Activated T-helper 2 cell treated with anti-CD3 and anti-CD28 coated beads, Interferon-gamma antibody, Interleukin-2, Interleukin-4, amounts not matched to agents 10 μg/mL and 5 μg/mL and 100 μg/mL, durations not matched to agents 14 hours and 24 hours and 36 hours (primary cell): Measurements from ENCODE around the gene DTX4. TPM values are rescaled to one million over a fixed set of nuclear protein-coding genes. Genes with fewer than 3 reads are reported as not detected.

ENCODE experiments used
- DNase-seq: peaks from one replicate; pipeline ENCODE4 v3.0.0; 2021; ENCODE audit warnings: low spot score
- H3K27ac Mint-ChIP-seq: one replicate; pipeline ENCODE4 v1.8.0; 2021; ENCODE audit warnings: mixed read lengths
- H3K27me3 Mint-ChIP-seq: one replicate; pipeline ENCODE4 v1.8.0; 2021; ENCODE audit warnings: low read depth, mixed read lengths
- H3K36me3 Mint-ChIP-seq: one replicate; pipeline ENCODE4 v1.8.0; 2021; ENCODE audit warnings: low read depth, mixed read lengths
- H3K4me1 Mint-ChIP-seq: one replicate; pipeline ENCODE4 v1.8.0; 2021; ENCODE audit warnings: low read depth, mixed read lengths
- H3K4me3 Mint-ChIP-seq: one replicate; pipeline ENCODE4 v1.8.0; 2021; ENCODE audit warnings: low read depth, mild to moderate bottlenecking, moderate library complexity, mixed read lengths
- H3K9me3 Mint-ChIP-seq: one replicate; pipeline ENCODE4 v1.8.0; 2021; ENCODE audit warnings: mixed read lengths
- intact Hi-C: fragments of 100-400 bp; cut with micrococcal nuclease; formaldehyde crosslinking; loops from one replicate; pipeline ENCODE4 v1.15.1; 2023
- total RNA-seq: library from RNA; stranded (reverse); gene quantifications from 2 replicates; pipeline ENCODE4 v1.2.3, GENCODE V29; 2022

The DTX4 gene
- total RNA-seq, 1 donor from 2014 or later, result 0.68 TPM

DNA sequence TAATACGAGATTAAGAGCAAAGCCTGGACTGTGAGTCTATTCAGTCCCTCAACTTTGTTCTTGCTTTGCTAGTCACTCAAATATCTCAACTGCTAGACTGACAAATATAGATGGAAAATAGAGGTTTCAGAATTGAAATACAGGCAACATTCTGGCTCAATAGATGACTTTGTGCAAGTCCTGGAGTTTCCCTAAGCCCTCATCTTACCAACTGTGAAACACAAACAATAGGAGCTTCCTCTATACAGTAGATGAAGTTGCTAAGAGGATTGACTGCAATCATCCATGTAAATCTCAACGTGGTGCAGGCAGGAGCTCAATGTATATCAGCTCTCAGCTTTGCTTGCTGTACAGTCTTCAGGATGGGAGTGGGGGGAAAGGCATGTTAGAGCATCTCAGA, 47.0 kb downstream of the DTX4 start:
- intact Hi-C loops, result no loop called here
- Mint-ChIP-seq H3K9me3 (no peaks in the 10 kb centered on the region), H3K4me1 (peaks cover 5% of the 10 kb centered on the region), H3K27ac (no peak overlapping the region), H3K27me3 (peaks cover 35% of the 10 kb centered on the region), H3K4me3 (no peak overlapping the region), H3K36me3 (no peaks in the 10 kb centered on the region)
- no peak for DNase-seq

DNA sequence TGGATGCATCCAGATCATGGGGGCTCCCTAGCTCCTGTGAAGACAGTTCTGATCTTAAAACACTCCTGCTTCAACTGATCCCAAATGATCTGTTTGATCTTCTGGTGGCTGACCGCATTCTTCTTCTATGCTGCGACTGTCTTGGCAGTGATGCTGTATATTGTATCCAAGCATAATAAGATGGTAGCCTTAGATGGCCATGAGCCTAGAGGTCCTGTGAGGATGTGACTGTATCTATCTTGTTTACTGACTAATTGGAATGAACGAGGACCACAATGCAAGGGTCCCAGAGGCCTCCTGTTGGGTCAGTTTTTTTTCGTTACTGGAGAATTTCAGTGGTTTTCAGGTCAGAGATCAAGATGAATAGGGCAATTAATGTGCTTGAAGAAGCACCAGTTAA, 47.9 kb downstream of the DTX4 start:
- intact Hi-C loops, result no loop called here

DNA sequence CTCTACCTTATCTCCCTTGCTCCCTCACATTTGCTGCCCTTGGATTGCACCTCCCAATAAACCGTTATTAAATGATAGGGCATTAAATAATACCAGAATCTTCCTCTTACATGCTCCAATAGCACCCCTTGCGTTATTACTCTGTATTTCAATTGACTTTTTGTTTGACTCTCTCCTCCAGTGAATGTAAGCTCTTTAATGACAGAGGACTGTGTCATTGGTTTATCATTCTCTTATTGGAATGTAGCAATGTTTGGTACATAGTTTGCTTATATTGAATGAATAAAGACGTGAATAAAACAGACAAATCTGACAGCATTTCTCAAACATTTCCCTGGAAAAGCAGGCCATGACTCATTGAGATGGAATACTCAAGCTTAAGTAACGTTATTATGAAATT, 49.5 kb downstream of the DTX4 start:
- Mint-ChIP-seq H3K27ac (no peak overlapping the region), H3K4me3 (no peak overlapping the region), H3K9me3 (no peaks in the 10 kb centered on the region), H3K27me3 (peaks cover 33% of the 10 kb centered on the region), H3K36me3 (no peaks in the 10 kb centered on the region), H3K4me1 (peaks cover 10% of the 10 kb centered on the region)
- DNase-seq, result no peak
- intact Hi-C loops, result no loop called here

More for the DNA sequence above, 47.9 kb downstream of the DTX4 start:
- no peak for DNase-seq
- peaks cover 32% of the 10 kb centered on the region for H3K27me3 Mint-ChIP-seq
- H3K36me3 Mint-ChIP-seq, result no peaks in the 10 kb centered on the region
- no peaks in the 10 kb centered on the region for H3K9me3 Mint-ChIP-seq
- no peak overlapping the region for H3K27ac Mint-ChIP-seq
- H3K4me1 Mint-ChIP-seq, result peaks cover 7% of the 10 kb centered on the region
- no peak overlapping the region for H3K4me3 Mint-ChIP-seq

DNA sequence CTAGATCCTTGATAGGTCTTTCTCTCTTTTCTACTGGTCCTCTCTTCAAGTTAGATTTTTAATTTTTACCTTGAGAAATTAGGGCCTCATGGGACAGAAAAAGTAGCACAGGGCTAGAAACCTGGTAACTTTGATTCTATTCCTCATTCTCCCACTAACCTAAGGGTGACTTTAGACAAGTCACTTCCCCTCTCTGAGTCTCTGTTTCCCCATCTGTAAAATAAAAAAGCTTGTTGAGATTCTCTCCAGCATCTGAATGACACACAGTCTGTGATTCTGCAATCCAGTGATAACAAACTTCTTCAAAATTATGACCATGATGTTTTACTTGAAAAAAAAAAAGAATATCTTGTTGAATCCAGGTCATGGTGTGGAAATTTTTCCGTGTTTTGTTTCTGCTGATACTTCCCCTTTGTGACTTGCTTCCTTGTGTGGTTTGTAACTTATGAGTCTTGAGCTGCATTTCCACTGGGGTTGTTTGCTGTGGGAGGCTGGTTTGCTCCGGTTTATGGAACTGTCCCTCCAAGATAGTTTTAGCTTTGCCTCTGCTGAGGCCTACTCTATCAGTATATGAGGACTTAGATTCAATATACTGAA, 50.6 kb downstream of the DTX4 start:
- no peak for DNase-seq
- peaks cover 5% of the 10 kb centered on the region for H3K4me1 Mint-ChIP-seq
- H3K27me3 Mint-ChIP-seq, result peaks cover 24% of the 10 kb centered on the region
- intact Hi-C loops, result no loop called here
- H3K4me3 Mint-ChIP-seq, result no peak overlapping the region
- H3K9me3 Mint-ChIP-seq, result no peaks in the 10 kb centered on the region
- H3K27ac Mint-ChIP-seq, result no peak overlapping the region
- H3K36me3 Mint-ChIP-seq, result no peaks in the 10 kb centered on the region

DNA sequence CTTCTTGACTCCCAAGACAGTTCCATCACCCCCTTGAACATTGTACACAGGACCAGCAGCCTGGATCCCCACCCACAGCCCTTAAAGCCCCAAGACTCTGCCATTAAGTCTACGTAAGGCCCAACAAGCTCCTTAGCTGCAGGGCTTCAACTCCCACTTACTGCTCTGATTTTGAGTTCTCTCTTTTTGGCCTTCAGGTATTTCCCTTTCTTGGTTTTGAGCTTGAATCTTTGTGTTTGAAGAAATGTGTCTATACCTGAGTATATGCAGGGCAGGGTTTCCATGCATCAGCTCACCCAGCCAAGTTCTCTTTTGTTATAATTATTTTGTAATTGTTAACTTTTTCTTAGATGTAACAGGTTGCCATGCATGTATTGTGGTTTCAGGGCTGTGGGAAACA, 51.2 kb downstream of the DTX4 start:
- Mint-ChIP-seq H3K9me3 (no peaks in the 10 kb centered on the region), H3K4me1 (peaks cover 5% of the 10 kb centered on the region), H3K27me3 (peaks cover 22% of the 10 kb centered on the region), H3K4me3 (no peak overlapping the region), H3K27ac (no peak overlapping the region), H3K36me3 (no peaks in the 10 kb centered on the region)
- no peak for DNase-seq
- intact Hi-C loops, result no loop called here

DNA sequence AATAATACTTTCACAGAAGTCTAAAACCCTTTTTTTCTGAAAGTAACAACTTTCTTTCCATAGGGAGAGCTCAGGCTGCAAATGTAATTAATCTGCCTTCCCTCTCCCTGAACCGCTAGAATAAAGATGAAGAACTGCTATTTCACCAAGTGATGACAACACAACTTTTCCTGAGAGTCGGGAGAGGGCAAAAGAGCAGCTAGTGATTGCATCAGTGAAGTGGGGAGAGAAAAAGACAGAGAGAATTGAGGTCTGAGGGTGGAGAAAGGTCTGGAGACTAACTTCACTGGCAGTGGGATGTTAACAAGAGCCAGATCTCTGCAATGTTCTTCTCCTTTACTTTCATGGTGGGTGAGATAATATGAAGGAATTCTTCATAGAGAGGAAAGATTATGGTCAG, 51.7 kb downstream of the DTX4 start:
- H3K27me3 Mint-ChIP-seq, result peaks cover 18% of the 10 kb centered on the region
- intact Hi-C loops, result no loop called here
- no peak overlapping the region for H3K27ac Mint-ChIP-seq
- H3K9me3 Mint-ChIP-seq, result no peaks in the 10 kb centered on the region
- no peak overlapping the region for H3K4me3 Mint-ChIP-seq
- DNase-seq, result no peak
- H3K4me1 Mint-ChIP-seq, result peaks cover 5% of the 10 kb centered on the region
- H3K36me3 Mint-ChIP-seq, result no peaks in the 10 kb centered on the region

DNA sequence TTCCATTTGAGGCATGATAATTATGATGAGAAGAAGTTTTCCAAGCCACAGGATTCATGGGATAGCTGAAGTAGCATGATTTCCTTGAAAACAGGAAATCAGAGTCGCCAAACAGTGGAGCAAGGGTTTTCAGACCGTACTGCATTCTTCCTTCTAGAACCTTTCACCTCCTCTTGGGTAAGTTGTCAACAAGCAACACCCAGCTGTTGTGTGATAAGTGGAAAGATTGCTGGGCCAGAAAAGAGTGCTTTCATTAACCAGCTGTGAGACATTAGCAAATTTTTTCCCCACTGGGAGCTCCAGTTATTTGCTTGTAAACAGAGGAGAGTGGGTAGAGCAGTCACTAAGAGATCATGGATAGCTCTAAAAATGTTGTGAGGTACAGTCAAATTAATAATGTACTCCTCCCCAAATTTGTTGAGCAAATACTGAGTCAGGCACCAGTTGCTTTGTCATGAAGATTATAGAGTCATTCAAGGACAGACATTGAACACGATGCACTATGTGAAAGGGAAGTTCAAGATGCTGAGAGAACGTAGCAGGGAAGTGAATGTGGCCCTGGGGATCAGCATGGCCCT, 52.5 kb downstream of the DTX4 start:
- DNase-seq, result no peak
- H3K9me3 Mint-ChIP-seq, result no peaks in the 10 kb centered on the region
- intact Hi-C loops, result no loop called here
- H3K4me1 Mint-ChIP-seq, result peaks cover 5% of the 10 kb centered on the region
- H3K4me3 Mint-ChIP-seq, result no peak overlapping the region
- H3K27ac Mint-ChIP-seq, result no peak overlapping the region
- no peaks in the 10 kb centered on the region for H3K36me3 Mint-ChIP-seq
- peaks cover 18% of the 10 kb centered on the region for H3K27me3 Mint-ChIP-seq

DNA sequence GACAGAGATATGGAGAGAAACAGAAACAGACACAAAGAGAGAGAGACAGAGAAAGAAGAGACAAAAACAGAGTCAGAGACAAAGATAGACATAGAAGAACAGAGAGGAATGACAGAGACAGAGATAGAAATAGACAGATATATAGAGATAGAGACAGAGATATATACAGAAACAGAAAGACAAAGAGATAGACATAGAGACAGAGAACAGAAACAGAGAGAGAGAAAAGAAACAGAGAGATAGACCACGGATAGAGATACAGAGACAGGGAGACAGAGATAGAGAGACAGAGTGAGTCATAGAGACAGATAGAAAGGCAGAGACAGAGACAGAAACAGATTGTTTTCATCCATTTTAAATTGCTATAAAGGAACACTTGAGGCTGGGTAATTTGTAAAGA, 53.1 kb downstream of the DTX4 start:
- peaks cover 16% of the 10 kb centered on the region for H3K27me3 Mint-ChIP-seq
- H3K4me3 Mint-ChIP-seq, result no peak overlapping the region
- no peak for DNase-seq
- no peaks in the 10 kb centered on the region for H3K36me3 Mint-ChIP-seq
- no peaks in the 10 kb centered on the region for H3K9me3 Mint-ChIP-seq
- no peak overlapping the region for H3K27ac Mint-ChIP-seq
- intact Hi-C loops, result no loop called here
- H3K4me1 Mint-ChIP-seq, result peaks cover 5% of the 10 kb centered on the region

DNA sequence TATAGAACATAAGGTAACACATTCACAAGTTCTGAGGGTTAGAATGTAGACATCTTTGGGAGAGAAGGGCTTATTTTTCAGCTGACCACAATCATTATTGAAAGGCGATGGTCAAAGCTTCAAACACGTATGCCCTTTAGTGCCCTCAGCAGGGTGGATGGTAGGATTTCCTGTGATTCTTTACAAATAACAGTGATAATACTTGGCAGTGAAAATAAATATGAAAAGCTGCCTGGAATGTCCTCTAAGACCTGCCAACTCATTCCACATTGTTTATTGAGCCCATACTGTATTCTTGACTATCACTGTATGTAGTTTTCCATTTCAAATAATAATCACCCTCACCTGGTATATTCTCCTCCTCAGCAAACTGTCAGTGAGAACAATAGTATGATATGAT, 54.5 kb downstream of the DTX4 start:
- H3K4me3 Mint-ChIP-seq, result no peak overlapping the region
- H3K9me3 Mint-ChIP-seq, result no peaks in the 10 kb centered on the region
- H3K27me3 Mint-ChIP-seq, result peaks cover 14% of the 10 kb centered on the region
- no peaks in the 10 kb centered on the region for H3K36me3 Mint-ChIP-seq
- intact Hi-C loops, result no loop called here
- peaks cover 5% of the 10 kb centered on the region for H3K4me1 Mint-ChIP-seq
- no peak overlapping the region for H3K27ac Mint-ChIP-seq
- no peak for DNase-seq

DNA sequence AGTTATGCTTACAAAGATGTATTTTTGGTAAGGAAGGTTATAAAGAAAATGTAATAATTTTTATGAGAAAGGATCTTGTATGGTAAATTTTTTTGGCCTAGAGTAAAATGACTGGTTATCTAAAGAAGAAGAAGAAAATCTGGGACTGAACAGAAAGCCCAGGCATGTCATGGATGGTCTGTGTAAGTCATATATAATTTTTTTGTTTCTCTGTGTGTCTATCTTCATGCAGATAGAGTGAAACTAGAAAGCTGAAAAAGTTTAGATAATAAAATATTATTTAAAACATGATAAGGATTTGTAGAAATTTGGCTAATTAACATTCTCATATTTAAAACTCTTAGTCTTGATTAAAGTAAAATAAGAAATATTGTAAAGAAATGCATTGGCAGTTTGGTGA, 68.4 kb downstream of the DTX4 start:
- Mint-ChIP-seq H3K36me3 (no peaks in the 10 kb centered on the region), H3K4me1 (no peaks in the 10 kb centered on the region), H3K27ac (no peak overlapping the region), H3K27me3 (no peaks in the 10 kb centered on the region), H3K4me3 (no peak overlapping the region), H3K9me3 (peaks cover 29% of the 10 kb centered on the region)
- no peak for DNase-seq
- intact Hi-C loops, result no loop called here

DNA sequence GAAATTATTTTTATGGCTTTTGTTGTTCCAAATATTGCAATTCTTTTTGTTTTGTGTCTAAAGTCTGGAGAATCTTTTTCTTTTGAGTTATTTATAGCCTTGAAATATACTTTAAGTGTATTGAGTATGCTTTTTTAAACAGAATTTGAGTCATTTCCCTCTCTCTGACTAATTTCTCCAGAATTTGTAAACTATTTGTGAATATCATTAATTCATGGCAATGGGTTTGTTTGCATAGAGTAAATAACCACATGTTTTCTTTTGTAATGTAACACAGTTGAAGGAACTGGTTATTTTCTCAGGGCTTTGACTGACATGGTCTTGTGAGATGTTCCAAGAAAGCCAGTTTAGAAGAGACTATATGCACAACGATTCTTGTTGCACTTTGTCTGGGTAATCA, 71.7 kb downstream of the DTX4 start:
- Mint-ChIP-seq H3K27ac (no peak overlapping the region), H3K27me3 (peaks cover 2% of the 10 kb centered on the region), H3K36me3 (no peaks in the 10 kb centered on the region), H3K4me3 (no peak overlapping the region), H3K9me3 (peaks cover 23% of the 10 kb centered on the region), H3K4me1 (peaks cover 9% of the 10 kb centered on the region)
- no peak for DNase-seq
- intact Hi-C loops, result no loop called here

DNA sequence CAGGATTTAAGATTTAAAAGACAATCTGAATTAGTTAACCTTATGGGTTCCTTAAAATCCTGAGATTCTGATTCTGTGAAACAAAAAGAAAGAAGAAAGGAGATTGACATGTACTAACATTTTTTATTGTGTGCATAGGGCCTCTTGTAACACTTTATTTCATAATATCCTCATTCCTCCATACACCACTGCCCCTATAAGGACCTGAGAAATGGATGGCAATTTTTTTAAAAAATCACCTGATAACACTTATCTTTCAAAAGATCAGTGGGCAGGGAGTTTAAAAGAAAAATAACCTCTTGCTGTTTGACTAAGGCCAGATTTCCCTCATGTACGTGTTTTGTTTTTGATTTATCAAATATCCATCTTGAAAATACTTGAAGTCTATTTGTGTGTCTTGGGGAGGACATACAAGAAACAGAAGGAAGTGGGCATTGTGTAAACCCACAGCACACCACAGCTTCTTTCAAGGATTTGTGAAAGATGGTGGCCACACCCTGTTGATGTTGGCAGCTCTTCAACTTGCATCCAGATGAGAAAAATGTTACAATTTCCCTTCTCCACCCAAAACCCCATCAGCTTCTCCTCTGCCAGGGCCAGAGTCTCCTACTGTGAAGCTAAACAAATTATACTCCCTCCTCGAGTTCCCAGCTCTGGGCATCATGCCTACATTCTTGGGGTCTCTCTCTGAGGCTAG, 75.7 kb downstream of the DTX4 start:
- H3K27me3 Mint-ChIP-seq, result peaks cover 2% of the 10 kb centered on the region
- H3K4me1 Mint-ChIP-seq, result peaks cover 9% of the 10 kb centered on the region
- no peak for DNase-seq
- H3K9me3 Mint-ChIP-seq, result no peaks in the 10 kb centered on the region
- H3K36me3 Mint-ChIP-seq, result no peaks in the 10 kb centered on the region
- intact Hi-C loops, result no loop called here
- H3K27ac Mint-ChIP-seq, result no peak overlapping the region
- H3K4me3 Mint-ChIP-seq, result no peak overlapping the region

DNA sequence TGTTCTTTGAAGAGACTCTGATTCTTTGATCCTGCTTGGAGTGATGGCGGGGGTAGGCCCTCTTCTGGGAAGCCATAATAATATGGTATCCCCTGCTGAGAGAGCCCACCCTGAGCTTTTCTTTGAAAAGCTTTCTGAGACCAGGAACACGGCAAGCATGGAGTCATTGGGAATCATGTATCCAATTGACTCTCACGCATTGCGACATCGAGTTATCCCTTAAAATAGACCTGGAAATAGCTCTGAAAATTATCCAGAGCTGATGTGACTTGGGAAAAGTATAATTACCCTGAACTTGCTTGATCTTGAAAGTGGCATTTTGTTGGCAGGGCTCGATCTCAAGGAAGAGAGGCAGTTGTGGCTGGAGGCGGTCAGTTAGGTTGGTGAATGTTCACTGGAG, 77.6 kb downstream of the DTX4 start:
- intact Hi-C loops, result no loop called here
- peaks cover 2% of the 10 kb centered on the region for H3K27me3 Mint-ChIP-seq
- H3K4me3 Mint-ChIP-seq, result no peak overlapping the region

More for the DNA sequence above, 77.6 kb downstream of the DTX4 start:
- Mint-ChIP-seq H3K36me3 (no peaks in the 10 kb centered on the region), H3K9me3 (no peaks in the 10 kb centered on the region), H3K4me1 (peaks cover 9% of the 10 kb centered on the region), H3K27ac (no peak overlapping the region)
- DNase-seq, result no peak
